ENCODE results near the gene ARHGAP18. TPM values are rescaled to one million over a fixed set of nuclear protein-coding genes. Genes with fewer than 3 reads are reported as not detected.
A peak's percentile ranks its signal among the peaks of the same experiment; 100 is the strongest.

ARHGAP18 gene
- polyA plus RNA-seq, 1 of the 3 experiments (the other 2 are of a cell fraction) = 25.0 TPM

- H3K4me3 ChIP-seq (ENCODE audit: low read depth in 2 of 2, low read length in 1 of 2) = no peak overlapping the region
- H3K4me2 ChIP-seq = no peak overlapping the region
- 85% methylated on average over 4 of the region's 4 CpGs for WGBS (ENCODE audit: low lambda C conversion rate)
- H3K27me3 ChIP-seq (ENCODE audit: insufficient read depth) = no peaks in the 10 kb centered on the region
- H3F3A ChIP-seq (replicated peaks; ENCODE audit: insufficient read depth) = peaks cover 5% of the 10 kb centered on the region
- H3K79me2 ChIP-seq (ENCODE audit: insufficient read depth) = no peaks in the 10 kb centered on the region
- H2AFZ ChIP-seq (ENCODE audit: low read depth) = peak overlapping the region; percentile 61; the same call in 1 of the 2 replicates
- DNase-seq = no peak
- no peaks in the 10 kb centered on the region for H4K20me1 ChIP-seq (ENCODE audit: insufficient read depth)
- no peak overlapping the region for H3K9ac ChIP-seq
- POLR2A ChIA-PET = no interaction called here
- H3K4me1 ChIP-seq (ENCODE audit: control insufficient read depth in 1 of 2, insufficient read depth in 2 of 2, low read depth in 1 of 2, low read length in 1 of 2) = peaks cover 0 to 12% of the 10 kb centered on the region in 2 experiments; a peak in 1 of 4 replicates
- TF ChIP-seq FOXM1 (IDR thresholded peaks at IDR 0.05; ENCODE audit: low read depth) (no peak), RCOR1 (IDR thresholded peaks at IDR 0.05; ENCODE audit: low read length) (no peak), EZH2phosphoT487 (IDR thresholded peaks at IDR 0.05; ENCODE audit: borderline replicate concordance, low read depth) (no peak), POLR2AphosphoS5 (IDR thresholded peaks at IDR 0.05; ENCODE audit: low read depth, low read length) (no peak), ELF1 (IDR thresholded peaks at IDR 0.05) (no peak), SIN3A (IDR thresholded peaks at IDR 0.05; ENCODE audit: borderline replicate concordance, low read depth, low read length) (no peak), TEAD4 (IDR thresholded peaks at IDR 0.05; ENCODE audit: borderline replicate concordance, insufficient read depth) (no peak), FOSL2 (IDR thresholded peaks at IDR 0.05; ENCODE audit: borderline replicate concordance, low read depth) (no peak)
- no peaks in the 10 kb centered on the region for H3K9me2 ChIP-seq
- CTCF ChIA-PET = interaction anchor here (1.6 kb wide), 1 partner anchor 133 kb away, joined by 8 read pairs; no protein-coding TSS in a partner anchor
- H3K36me3 ChIP-seq (replicated peaks in 1 of 2; ENCODE audit: control insufficient read depth in 1 of 2, insufficient read depth in 2 of 2, low read length in 1 of 2) = no peaks in the 10 kb centered on the region
- H3K27ac ChIP-seq (ENCODE audit: low read depth in 2 of 2, low read length in 1 of 2) = no peak overlapping the region
- no peaks in the 10 kb centered on the region for H3K9me3 ChIP-seq
These were observed 21.5 kb upstream of the ARHGAP18 start for GRCh38 chr6:129731428-129731827.

GRCh38 chr6:129730477-129731165 lies 20.6 kb upstream of the ARHGAP18 start:
- Histone ChIP-seq H3K9ac (no peak overlapping the region), H3K36me3 (replicated peaks in 1 of 2; ENCODE audit: control insufficient read depth in 1 of 2, insufficient read depth in 2 of 2, low read length in 1 of 2) (no peaks in the 10 kb centered on the region), H3K4me2 (no peak overlapping the region), H3K9me2 (no peaks in the 10 kb centered on the region), H2AFZ (ENCODE audit: low read depth) (peak overlapping the region; percentile 61; the same call in 1 of the 2 replicates), H3K79me2 (ENCODE audit: insufficient read depth) (no peaks in the 10 kb centered on the region), H3F3A (replicated peaks; ENCODE audit: insufficient read depth) (peaks cover 5% of the 10 kb centered on the region), H3K4me1 (ENCODE audit: control insufficient read depth in 1 of 2, insufficient read depth in 2 of 2, low read depth in 1 of 2, low read length in 1 of 2) (peaks cover 0 to 12% of the 10 kb centered on the region in 2 experiments; a peak in 1 of 4 replicates), H3K4me3 (ENCODE audit: low read depth in 2 of 2, low read length in 1 of 2) (no peak overlapping the region), H4K20me1 (ENCODE audit: insufficient read depth) (no peaks in the 10 kb centered on the region), H3K27ac (ENCODE audit: low read depth in 2 of 2, low read length in 1 of 2) (no peak overlapping the region), H3K27me3 (ENCODE audit: insufficient read depth) (no peaks in the 10 kb centered on the region), H3K9me3 (no peaks in the 10 kb centered on the region)
- WGBS (ENCODE audit: low lambda C conversion rate) = 49% methylated on average over 8 of the region's 8 CpGs
- peak; percentile 57 for TF ChIP-seq SMC3 (IDR thresholded peaks at IDR 0.05; ENCODE audit: low read depth, low read length)
- no peak for TF ChIP-seq MAX (IDR thresholded peaks at IDR 0.05; ENCODE audit: low read depth)
- TF ChIP-seq YY1 (IDR thresholded peaks at IDR 0.05; ENCODE audit: low read depth) = 0 out of 2 replicates have a peak, but pooled peaks have one; percentile 16
- peak; percentile 55 for TF ChIP-seq RAD21 (IDR thresholded peaks at IDR 0.05; ENCODE audit: low read length)
- peak; percentile 61 for TF ChIP-seq CTCF (IDR thresholded peaks at IDR 0.05)
- TF ChIP-seq MEF2A (IDR thresholded peaks at IDR 0.05; ENCODE audit: borderline replicate concordance, low read depth) = no peak
- CTCF ChIA-PET = interaction anchor here (1.6 kb wide), 1 partner anchor 133 kb away, joined by 8 read pairs; no protein-coding TSS in a partner anchor
- no peak for DNase-seq
- POLR2A ChIA-PET = no interaction called here

Data from SK-N-SH (cell line).